Endothelial cell of umbilical vein (primary cell): ENCODE results near the gene GAPDH.

ENCODE experiments used
- CTCF ChIP-seq, 2 donors: IDR thresholded peaks; 1 replicate in 1 of 2; 2 replicates in 1 of 2; pipeline ENCODE4 v1.5.1; 2011; ENCODE audit warnings: low read length in 2 of 2, mild to moderate bottlenecking in 2 of 2, moderate library complexity in 2 of 2, control low read depth in 1 of 2, inconsistent platforms in 1 of 2, low read depth in 1 of 2; ENCODE audit not compliant: insufficient read depth in 1 of 2; ENCODE audit errors: extremely low read depth in 1 of 2
- EZH2 ChIP-seq: IDR thresholded peaks from 2 replicates; pipeline ENCODE4 v1.6.1; 2012; ENCODE audit warnings: borderline replicate concordance, low read depth, mild to moderate bottlenecking, moderate library complexity, low read length, inconsistent platforms; ENCODE audit not compliant: severe bottlenecking
- FOS ChIP-seq: IDR thresholded peaks from 2 replicates; pipeline ENCODE4 v1.6.1; 2011; ENCODE audit warnings: mild to moderate bottlenecking, low read length, moderate library complexity, borderline replicate concordance; ENCODE audit not compliant: insufficient read depth
- GATA2 ChIP-seq: IDR thresholded peaks from 2 replicates; pipeline ENCODE4 v1.7.0; 2011; ENCODE audit warnings: low read depth, mild to moderate bottlenecking, moderate library complexity, mixed read lengths, low read length; ENCODE audit not compliant: insufficient read length, insufficient read depth
- JUN ChIP-seq: IDR thresholded peaks from 2 replicates; pipeline ENCODE4 v1.6.1; 2011; ENCODE audit warnings: borderline replicate concordance, low read depth; ENCODE audit not compliant: insufficient read length, insufficient read depth
- MAX ChIP-seq: IDR thresholded peaks from 2 replicates; pipeline ENCODE4 v1.6.1; 2011; ENCODE audit not compliant: insufficient read depth, insufficient read length
- MYC ChIP-seq: IDR thresholded peaks from one replicate; pipeline ENCODE4 v1.6.1; 2011; ENCODE audit warnings: mild to moderate bottlenecking, low read depth, low read length
- POLR2A ChIP-seq: IDR thresholded peaks from 2 replicates; pipeline ENCODE4 v1.6.1; 2012; ENCODE audit warnings: low read depth, mild to moderate bottlenecking, control low read depth, low read length
- POLR2AphosphoS5 ChIP-seq: IDR thresholded peaks from 2 replicates; pipeline ENCODE4 v1.6.1; 2012; ENCODE audit warnings: low read depth, mild to moderate bottlenecking, control low read depth, low read length, moderate library complexity; ENCODE audit not compliant: insufficient read depth

- TF ChIP-seq JUN, result no peak
- no peak for TF ChIP-seq MYC
- TF ChIP-seq CTCF (IDR thresholded peaks at IDR 0.05; ENCODE audit: extremely low read depth in 1 of 2, insufficient read depth in 1 of 2, low read depth in 1 of 2, low read length in 2 of 2), result no peak
- TF ChIP-seq POLR2AphosphoS5, result no peak
- TF ChIP-seq POLR2A, result no peak
- no peak for TF ChIP-seq EZH2
- TF ChIP-seq MAX, result no peak
- no peak for TF ChIP-seq FOS
- no peak for TF ChIP-seq GATA2
Observed at GRCh38 chr12:6529291-6529737, 5.0 kb upstream of the GAPDH start.
